Neural progenitor cell (in vitro differentiated cells): Measurements from ENCODE around the gene HYAL4.
"Not testable (repeated sequence)": the region's sequence is repeated elsewhere in the genome, so short reads cannot be mapped to it uniquely, and the experiment has no call there.

Source experiments
- CTCF ChIP-seq: fragments of 200-600 bp; sonication (generic); IDR thresholded peaks from 2 replicates; pipeline ENCODE4 v1.5.1; 2017; ENCODE audit warnings: antibody characterized with exemption, mild to moderate bottlenecking
- EZH2 ChIP-seq: fragments of 200-600 bp; sonication (generic); IDR thresholded peaks from 2 replicates; pipeline ENCODE4 v1.6.1; 2017; ENCODE audit warnings: antibody characterized with exemption, mild to moderate bottlenecking, moderate library complexity
- EZH2phosphoT487 ChIP-seq: fragments of 200-600 bp; sonication (generic); IDR thresholded peaks from 2 replicates; pipeline ENCODE4 v1.6.1; 2017; ENCODE audit warnings: antibody characterized with exemption

- TF ChIP-seq CTCF, EZH2, EZH2phosphoT487: not testable (repeated sequence)
Observed at GRCh38 chr7:123856428-123856827, 11.5 kb downstream of the HYAL4 start.
